GM18502 (cell line): Measurements from ENCODE around the gene UNC79.

ENCODE experiments used
- ATAC-seq: cut with Tn5 transposase; IDR thresholded peaks from one replicate; pipeline ENCODE4 v1.9.1; 2021; ENCODE audit warnings: mild to moderate bottlenecking; ENCODE audit not compliant: unreplicated experiment, poor library complexity

The UNC79 gene

GRCh38 chr14:93720076-93720815 lies 289.5 kb downstream of the UNC79 start:
- ATAC-seq: no peak

GRCh38 chr14:93720981-93721483 lies 290.3 kb downstream of the UNC79 start:
- no peak for ATAC-seq

GRCh38 chr14:93723001-93723400 lies 292.3 kb downstream of the UNC79 start:
- ATAC-seq: no peak

GRCh38 chr14:93725002-93725582 lies 294.4 kb downstream of the UNC79 start:
- ATAC-seq: no peak

GRCh38 chr14:93725993-93726392 lies 295.3 kb downstream of the UNC79 start:
- no peak for ATAC-seq

- ATAC-seq: no peak
Observed at GRCh38 chr14:93727039-93727740, 296.5 kb downstream of the UNC79 start.

- no peak for ATAC-seq
Observed at GRCh38 chr14:93727917-93728650, 297.3 kb downstream of the UNC79 start.

GRCh38 chr14:93728651-93729016 lies 297.9 kb downstream of the UNC79 start:
- no peak for ATAC-seq

- ATAC-seq: no peak
Observed at GRCh38 chr14:93729993-93730392, 299.3 kb downstream of the UNC79 start.

GRCh38 chr14:93731753-93732152 lies 301.0 kb downstream of the UNC79 start:
- ATAC-seq: no peak

- no peak for ATAC-seq
Observed at GRCh38 chr14:93732524-93732923, 301.8 kb downstream of the UNC79 start.

GRCh38 chr14:93733231-93733630 lies 302.5 kb downstream of the UNC79 start:
- ATAC-seq: no peak

- ATAC-seq: no peak
Observed at GRCh38 chr14:93733631-93734030, 302.9 kb downstream of the UNC79 start.

GRCh38 chr14:93734086-93734822 lies 303.5 kb downstream of the UNC79 start:
- ATAC-seq: no peak

- no peak for ATAC-seq
Observed at GRCh38 chr14:93735206-93735605, 304.5 kb downstream of the UNC79 start.

- ATAC-seq: no peak
Observed at GRCh38 chr14:93736378-93737014, 305.8 kb downstream of the UNC79 start.

- no peak for ATAC-seq
Observed at GRCh38 chr14:93737634-93738033, 306.9 kb downstream of the UNC79 start.

- ATAC-seq: no peak
Observed at GRCh38 chr14:93741556-93742230, 311.0 kb downstream of the UNC79 start.

GRCh38 chr14:93742761-93743160 lies 312.0 kb downstream of the UNC79 start:
- ATAC-seq: no peak
